GM10847 (cell line): ENCODE data around the gene CFL1.
A peak's percentile ranks its signal among the peaks of the same experiment; 100 is the strongest.

ENCODE experiments used
- POLR2A ChIP-seq: IDR thresholded peaks from 2 replicates; pipeline ENCODE4 v1.6.1; 2011; ENCODE audit not compliant: insufficient read length; ENCODE audit errors: extremely low read depth

The CFL1 gene

DNA sequence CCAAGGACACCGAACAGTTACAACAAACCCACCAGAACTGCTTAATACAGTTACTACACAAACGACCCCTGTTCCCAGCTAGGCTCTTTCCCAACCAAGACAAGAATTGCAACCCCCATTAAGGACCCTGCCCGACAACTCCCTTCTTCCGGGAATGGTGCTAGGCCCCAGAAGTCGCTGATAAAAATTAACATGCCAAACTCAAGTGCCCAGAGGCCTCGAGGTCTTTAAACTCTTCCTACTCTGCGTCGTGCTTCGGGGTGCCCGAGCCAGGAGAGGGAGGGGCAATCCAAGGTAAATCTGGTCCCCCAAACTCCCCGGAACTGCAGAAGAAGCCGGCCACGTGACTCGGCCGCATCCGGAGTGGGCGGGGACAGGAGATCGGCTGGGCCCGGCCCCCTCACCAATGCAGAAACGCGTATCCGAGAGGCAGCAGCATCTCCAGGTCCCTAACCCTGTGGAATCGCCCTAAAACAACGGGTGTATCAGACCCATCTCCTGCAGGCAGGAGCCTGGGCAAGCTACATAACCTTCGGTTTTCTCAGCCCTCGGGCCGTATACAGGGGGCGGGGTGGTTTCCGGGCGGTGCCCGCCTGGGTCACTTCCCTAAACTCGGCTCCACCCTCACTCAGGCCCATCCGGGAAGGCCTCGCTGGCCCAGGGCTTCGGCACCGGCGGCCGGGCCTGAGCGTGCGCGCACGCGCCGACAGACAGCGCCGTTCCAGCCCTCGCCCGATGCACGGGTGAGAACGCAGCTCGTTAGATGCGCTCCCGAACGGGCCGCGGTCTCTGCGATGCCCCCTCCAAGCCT lies 1.1 kb downstream of the CFL1 start:
- TF ChIP-seq POLR2A = peak; percentile 48

DNA sequence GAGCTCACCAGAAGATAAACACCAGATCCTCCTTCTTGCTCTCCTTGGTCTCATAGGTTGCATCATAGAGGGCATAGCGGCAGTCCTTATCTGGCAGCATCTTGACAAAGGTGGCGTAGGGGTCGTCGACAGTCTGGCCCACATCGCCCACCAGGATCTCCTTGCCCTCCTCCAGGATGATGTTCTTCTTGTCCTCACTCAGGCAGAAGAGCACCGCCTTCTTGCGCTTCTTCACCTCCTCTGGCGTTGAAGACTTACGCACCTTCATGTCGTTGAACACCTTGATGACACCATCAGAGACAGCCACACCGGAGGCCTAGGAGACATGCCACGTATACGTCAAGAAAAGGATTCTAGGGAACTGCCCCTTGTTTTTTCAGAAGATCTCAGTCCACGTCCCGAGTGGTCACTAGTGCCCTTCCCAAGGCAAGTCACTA lies 2.0 kb downstream of the CFL1 start:
- TF ChIP-seq POLR2A = no peak

DNA sequence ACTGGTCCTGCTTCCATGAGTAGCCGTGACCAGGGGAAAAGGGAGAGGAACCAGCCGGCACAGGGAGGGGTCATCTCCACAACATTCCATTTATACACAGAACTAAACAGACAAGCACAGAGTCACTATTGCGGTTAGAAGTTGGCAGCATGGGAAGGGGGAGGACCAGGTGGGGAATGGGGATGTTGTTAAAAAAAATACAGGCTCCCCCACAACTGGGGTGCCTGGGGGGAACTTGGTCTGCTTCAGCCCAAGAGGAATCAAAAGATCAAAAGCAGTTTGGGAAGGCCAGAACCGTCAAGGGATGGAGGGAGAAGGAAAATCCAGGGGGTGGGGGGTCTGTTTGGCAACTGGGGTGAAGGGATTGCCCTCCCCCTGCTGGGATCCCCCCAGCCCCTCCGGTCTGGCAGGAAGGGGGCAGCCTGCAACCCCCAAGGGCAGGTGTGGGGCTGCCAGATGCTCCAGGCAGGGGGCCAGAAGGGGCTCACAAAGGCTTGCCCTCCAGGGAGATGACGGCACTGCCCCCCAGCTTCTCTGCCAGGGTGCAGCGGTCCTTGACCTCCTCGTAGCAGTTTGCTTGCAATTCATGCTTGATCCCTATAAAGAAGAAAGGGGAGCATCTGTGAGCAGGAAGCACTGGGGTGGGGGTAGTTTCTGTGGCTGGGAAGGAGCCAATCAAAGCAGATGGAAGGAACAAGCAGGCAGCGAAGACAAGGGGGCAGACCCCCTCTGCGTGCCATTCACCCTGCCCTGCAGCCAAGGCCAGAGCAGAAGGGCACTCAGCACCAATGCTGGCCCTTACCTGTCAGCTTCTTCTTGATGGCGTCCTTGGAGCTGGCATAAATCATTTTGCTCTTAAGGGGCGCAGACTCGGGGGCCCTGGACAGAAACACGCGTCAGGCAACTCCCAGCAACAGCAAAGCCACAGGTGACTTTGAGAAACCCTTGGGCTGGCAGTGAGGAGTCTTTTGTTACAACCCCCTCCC lies 2.8 kb downstream of the CFL1 start:
- no peak for TF ChIP-seq POLR2A

DNA sequence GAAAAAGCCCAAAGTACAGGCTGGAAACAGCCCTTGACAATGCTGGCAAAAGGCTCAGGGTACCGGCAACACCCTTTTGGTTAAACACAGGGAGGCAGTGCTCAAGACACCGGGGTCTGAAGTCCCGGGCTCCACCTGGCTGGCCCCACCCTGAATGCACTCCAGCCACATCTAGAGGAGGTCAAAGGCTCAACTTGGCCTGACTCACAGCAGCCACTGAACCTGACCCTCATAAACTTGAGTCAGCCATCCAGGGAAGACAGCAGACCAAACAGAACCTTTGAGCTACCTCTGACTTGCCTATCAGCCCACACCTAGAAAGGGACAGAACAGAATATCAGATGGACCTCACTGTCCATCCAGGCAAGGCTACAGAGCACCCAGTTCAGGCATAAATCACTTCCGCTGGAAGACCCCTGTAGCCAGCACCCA lies 3.8 kb downstream of the CFL1 start:
- TF ChIP-seq POLR2A = no peak

DNA sequence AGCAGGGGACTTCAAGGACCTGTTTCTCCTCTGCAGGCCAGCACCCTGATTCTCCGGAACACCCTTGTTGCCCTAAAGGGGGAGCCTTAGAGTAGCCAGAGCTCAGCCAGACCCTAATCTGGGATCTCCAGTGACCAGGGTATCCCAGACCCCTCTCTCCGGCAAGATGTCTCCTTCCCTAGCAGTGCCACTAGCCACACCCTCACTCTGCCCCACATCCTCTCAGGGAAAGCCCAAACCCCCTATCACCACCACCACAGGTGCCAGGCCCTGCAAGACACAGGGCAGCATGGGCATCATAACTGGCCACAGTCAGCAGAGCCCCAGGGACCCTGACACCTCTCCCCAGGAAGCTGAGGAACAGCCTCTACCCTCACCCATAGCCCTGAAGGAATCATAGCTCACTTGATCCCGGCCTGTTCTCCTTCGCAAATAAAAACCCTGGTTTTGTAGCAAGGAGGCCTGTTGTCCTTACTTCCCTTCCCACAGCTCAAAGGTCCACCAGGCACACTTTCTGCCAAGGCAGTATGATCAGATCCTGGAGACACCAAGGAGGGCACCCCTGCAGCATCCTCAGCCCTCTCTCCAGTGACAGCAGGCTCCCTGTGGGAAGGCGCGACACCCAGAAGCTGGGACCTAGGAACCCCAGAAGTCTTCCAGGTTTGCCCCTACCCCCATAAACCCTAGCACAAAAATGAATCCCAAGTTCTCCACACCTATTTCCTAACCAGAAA lies 4.6 kb downstream of the CFL1 start:
- TF ChIP-seq POLR2A = no peak

DNA sequence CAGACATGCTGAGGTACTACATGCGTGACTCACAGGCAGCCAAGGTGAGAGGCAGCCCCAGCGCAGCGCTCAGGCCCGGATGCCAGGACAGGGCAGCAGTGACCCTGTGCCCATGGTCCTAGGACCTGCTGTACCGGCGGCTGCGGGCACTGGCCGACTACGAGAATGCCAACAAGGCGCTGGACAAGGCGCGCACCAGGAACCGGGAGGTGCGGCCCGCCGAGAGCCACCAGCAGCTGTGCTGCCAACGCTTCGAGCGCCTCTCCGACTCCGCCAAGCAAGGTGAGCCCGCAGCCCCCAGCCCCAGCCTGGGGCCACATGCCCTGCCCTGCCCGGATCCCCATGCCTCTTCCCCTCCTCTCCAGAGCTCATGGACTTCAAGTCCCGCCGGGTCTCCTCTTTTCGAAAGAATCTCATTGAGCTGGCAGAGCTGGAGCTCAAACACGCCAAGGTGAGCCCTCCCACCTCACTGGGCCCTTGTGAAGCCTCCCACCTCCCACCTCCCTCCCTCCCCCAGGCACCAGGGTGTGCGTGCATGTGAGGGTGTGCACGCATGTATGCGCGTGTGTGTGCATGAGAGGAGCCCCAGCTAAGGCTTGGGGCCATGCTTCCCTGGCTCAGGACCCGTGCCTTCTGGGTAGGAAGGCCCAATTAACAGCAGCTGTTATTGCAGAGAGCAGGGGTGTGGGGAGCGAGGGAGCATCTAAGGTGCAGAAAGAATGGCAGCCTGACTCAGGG lies 5.3 kb downstream of the CFL1 start:
- no peak for TF ChIP-seq POLR2A

DNA sequence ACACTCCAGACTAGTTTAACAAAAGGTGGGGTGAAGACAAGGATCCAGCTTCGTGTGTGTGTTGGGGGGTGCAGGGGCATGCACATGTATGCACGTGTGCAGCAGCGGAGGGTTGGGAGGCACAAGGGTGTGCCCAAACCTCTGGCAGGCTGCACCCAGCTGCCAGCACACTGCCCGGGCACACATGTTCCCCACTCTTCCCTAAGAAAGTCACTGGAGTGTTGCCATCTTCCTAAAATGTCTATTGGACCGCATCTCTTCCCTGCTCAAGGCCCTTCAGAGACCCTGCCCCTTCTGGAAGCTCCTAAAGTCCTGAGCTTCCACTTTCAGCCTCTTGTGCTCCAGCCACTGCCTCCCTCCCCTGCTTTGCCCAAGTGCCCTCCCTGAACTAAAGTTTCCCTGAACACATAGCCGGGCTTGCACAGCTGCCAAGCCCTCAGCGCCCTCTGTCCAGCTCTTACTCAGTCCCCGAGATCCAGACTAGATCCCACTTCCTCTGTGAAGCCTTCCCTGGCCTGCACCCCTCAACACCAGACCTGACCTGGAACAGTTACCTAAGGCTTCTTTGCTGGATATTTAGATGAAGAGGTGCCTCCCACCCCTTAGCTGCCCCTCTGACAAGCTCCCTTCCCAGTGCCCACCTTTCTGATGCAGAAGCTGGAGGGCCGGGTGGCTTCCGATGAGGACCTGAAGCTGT lies 6.0 kb downstream of the CFL1 start:
- peak; percentile 2 for TF ChIP-seq POLR2A

DNA sequence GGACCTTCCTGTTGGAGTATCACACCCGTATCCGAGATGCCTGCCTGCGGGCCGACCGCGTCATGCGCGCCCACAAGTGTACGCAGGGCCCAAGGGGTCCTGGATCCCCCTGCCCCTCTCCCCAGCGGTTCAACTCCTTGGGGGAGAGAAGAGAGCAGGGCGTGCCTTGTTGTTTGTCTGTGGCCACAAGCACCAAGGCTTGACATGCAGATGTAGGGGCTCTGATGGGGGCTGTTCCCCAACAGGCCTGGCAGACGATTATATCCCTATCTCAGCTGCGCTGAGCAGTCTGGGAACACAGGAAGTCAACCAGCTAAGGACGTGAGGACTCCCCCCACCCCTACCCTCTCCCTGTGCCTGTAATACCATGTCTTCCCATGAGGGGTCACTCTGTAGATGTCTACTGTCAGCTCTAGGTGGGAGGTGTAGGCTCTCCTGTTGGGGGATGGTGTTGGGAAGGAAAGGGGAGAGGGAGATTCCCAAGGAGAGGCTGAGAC lies 6.8 kb downstream of the CFL1 start:
- no peak for TF ChIP-seq POLR2A

DNA sequence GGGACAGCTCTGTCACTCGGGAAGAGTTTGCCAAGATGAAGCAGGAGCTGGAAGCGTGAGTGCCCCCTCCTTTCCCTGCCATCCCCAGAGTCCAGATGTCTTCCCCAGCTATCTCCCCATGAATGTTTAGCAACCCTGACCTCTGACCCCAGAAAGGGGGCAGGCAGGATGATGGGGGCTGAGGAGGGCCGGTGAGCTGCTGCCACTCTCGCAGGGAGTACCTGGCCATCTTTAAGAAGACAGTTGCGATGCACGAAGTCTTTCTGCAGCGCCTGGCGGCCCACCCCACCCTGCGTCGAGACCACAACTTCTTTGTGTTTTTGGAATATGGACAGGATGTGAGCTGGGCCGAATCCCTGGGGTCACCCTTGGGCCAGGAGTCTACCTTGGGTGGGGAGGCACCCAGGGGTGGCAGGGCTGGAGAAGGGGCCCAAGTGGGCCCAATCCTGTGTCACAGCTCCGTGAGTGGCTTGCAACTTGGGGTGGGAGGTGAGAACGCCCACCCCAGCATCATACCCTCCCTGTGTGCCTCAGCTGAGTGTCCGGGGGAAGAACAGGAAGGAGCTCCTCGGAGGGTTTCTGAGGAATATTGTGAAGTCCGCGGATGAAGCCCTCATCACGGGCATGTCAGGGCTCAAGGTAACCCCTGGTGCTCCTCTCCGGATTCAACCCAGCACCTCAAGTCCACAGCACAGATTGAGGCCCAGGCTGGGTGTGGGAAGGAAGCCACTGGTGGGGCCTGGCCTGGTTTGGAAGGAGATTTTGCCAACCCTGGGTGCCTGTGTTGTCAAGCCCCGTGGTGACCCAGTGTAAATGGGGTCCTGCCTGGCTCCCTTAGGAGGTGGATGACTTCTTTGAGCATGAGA lies 7.5 kb downstream of the CFL1 start:
- no peak for TF ChIP-seq POLR2A

DNA sequence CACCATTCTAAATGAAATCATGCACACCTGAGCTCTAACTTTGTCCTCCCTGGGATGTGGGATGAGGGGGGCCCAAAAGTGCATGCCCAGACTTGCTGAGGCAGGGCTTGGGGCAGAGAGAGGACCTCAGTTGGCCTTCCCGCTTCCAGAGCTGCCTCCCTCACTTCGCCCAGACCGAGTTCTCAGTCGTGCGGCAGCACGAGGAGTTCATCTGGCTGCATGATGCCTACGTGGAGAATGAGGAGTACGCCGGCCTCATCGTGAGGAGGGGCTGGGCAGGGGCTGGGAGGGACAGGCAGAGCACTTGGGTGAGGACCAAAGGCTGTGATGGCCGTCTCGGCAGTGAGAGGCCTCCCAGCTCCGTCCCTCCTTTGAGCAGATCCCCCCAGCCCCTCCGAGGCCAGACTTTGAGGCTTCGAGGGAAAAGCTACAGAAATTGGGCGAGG lies 8.2 kb downstream of the CFL1 start:
- no peak for TF ChIP-seq POLR2A

DNA sequence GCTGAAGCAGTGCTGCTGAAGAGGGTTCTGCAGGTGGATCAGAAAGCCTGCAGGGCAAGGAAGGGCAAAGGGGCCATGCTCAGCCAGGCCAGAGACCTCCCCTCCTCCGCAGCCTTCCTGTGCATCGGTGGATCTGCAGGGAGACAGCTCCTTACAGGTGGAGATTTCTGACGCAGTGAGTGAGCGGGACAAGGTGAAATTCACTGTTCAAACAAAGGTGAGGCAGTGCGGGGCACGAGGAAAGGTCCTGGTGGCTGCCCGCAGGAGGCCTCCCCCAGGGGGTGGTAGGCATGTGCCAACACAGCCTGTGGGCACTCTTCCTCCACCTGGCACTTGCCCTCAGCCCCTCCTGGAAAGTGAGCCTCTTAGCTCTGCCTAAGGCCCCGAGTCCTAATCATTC lies 8.6 kb downstream of the CFL1 start:
- TF ChIP-seq POLR2A = no peak

DNA sequence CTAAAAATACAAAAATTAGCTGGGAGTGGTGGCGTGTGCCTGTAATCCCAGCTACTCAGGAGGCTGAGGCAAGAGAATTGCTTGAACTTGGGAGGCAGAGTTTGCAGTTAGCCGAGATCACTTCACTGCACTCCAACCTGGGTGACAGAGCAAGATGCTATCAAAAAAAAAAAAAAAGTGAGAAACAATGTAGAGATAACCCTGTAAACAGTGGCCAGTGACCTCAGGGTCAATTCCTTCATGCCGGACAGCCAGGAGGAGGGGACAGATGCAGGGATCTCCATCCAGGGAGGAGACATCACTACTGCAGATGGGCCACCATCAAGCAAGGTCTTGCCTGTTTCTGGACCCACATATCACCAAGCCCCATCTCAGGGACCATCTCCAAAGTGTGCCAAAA lies 10.2 kb downstream of the CFL1 start:
- no peak for TF ChIP-seq POLR2A
